ENCODE data around the gene VEZF1.

The VEZF1 gene, protein sequence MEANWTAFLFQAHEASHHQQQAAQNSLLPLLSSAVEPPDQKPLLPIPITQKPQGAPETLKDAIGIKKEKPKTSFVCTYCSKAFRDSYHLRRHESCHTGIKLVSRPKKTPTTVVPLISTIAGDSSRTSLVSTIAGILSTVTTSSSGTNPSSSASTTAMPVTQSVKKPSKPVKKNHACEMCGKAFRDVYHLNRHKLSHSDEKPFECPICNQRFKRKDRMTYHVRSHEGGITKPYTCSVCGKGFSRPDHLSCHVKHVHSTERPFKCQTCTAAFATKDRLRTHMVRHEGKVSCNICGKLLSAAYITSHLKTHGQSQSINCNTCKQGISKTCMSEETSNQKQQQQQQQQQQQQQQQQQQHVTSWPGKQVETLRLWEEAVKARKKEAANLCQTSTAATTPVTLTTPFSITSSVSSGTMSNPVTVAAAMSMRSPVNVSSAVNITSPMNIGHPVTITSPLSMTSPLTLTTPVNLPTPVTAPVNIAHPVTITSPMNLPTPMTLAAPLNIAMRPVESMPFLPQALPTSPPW

DNA sequence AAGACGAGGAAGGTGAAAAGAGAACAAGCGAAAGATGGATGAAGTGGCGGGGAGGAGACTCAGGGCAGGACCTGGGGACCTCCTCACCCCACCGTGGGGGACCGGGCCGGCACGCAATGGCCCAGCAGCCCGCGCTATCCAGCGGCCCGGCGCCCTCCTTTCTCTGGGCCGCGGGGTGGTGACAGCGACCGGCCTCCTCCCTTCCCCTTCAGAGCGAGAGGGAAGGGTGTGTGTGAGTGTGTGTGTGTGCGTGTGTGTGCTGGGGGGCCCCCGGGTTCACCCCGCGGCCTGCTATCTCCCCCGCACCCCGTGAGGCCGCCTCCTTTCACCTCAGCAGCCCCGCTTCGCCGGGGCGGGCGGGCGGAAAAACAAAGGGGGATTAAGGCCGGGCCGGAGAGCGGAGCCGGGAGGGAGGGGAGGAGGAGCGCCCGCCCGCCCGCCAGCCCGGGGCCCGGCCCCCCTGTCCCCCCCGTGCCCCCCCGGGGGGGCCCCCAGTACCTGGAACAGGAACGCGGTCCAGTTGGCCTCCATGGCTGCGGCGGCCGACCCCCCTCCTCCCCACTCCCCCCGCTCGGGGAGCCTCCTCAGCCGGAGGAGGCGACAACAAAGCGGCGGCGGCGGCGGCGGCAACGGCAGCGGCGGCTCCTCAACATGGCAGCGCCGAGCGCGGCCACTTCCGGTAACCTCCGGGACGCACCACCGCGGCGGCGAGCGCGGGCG, at the start of gene VEZF1:
Gene VEZF1 (minus strand): TSS at position 674 of the 720 bp plus-strand sequence. CDS start 143 bp downstream, at position 531.
- DNase-seq (ENCODE audit: low read depth, low spot score), result no peak

DNA sequence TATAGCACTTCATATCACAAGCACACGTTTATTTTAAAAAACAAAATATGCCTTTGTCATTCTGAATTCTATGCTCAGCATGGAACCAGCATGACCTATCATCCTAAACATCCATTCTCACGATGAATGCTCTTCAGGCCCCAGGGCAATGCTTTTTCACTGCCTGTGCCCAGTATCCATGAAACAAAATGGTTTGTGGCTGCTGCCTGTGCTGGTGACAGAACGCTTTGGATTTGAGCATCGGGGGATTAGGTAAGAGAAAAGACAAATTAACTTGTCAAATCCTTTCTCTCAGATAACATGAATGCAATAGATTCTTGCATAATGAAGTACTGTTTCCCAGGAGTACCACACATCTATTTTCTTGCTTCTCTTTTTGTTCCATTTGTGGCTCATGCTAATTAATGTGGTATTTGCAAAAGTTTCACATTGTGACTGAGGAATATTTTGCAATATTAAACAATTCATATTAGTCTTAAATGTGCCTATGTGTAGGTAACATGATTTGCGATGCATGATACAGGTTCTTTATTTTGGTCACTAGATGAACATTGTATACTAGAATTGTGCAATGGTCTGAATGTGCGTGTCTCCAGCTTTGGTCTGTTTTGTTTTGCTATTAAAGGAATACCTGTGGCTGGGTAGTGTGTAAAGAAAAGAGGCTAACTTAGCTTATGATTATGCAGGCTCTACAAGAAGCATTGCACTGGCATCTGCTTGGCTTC, 44.8 kb upstream of the VEZF1 start:
- DNase-seq (ENCODE audit: low read depth, low spot score), result no peak

DNA sequence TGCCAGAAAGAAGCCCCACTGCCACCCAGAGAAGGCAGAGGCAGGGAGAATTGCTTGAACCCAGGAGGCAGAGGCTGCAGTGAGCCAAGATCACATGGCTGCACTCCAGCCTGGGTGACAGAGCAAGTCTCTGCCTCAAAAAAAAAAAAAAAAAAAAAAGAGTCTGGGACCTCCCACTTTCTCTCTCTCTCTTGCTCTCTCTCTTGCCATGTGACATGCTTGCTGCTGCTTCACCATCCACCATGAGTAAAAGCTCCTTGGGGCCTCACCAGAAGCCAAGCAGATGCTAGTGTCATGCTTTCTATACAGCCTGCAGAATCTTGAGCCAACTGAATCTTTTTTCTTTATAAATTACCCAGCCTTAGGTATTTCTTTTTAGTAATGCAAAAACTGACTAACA, 40.5 kb upstream of the VEZF1 start:
- no peak for DNase-seq (ENCODE audit: low read depth, low spot score)

DNA sequence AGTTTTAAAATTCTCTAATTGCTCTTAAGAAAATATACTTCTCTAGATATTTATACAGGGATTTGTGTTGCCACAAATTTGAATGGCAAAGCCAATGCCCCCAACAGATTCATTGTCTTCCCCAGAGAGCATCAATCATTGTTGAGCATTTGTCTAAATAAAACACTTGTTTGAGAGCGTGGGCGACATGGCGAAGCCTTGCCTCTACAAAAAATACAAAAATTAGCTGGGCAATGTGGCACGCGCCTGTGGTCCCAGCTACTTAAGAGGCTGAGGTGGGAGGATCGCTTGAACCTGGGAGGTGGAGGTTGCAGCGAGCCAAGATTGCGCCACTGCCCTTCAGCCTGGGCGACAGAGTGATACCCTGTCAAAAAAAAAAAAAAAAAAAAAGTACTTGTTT, 32.3 kb upstream of the VEZF1 start:
- DNase-seq (ENCODE audit: low read depth, low spot score), result no peak

DNA sequence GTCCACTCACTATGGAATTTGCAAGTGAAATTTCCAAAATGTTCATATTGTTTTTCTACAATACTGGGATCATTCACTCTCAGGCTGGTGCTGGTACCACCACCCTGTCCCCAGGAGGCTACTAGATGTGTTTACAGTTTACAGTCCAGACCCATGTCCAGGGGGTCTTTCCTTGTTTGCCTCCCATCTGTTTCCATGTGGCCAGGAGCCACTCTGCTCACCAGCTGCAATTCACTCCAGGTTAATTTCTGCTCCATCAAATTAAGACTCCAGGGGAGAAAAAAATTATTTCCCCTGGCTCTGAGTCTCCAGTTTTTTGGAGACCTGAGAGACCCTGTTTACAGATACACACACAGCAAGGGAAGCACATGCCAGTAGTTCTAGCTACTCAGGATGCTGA, 31.5 kb upstream of the VEZF1 start:
- DNase-seq (ENCODE audit: low read depth, low spot score), result no peak

DNA sequence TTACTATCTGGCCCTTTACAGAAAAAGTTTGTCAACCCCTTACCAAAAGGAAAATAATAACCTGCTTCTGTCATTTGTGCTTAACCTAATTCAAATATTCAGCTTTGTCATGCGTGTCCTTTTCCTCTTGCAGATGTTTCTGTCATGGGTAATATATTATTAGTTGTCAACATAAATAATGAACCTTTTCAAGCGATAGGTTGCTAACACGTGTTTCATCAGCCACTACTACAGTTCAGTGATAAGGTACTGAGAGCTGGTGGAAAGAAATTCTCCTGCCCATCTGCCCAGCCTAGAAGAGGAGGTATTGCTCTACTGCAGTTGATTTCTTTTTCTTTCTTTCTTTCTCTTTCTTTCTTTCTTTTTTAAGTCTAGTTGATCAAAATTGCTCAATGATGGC, 31.0 kb upstream of the VEZF1 start:
- no peak for DNase-seq (ENCODE audit: low read depth, low spot score)

DNA sequence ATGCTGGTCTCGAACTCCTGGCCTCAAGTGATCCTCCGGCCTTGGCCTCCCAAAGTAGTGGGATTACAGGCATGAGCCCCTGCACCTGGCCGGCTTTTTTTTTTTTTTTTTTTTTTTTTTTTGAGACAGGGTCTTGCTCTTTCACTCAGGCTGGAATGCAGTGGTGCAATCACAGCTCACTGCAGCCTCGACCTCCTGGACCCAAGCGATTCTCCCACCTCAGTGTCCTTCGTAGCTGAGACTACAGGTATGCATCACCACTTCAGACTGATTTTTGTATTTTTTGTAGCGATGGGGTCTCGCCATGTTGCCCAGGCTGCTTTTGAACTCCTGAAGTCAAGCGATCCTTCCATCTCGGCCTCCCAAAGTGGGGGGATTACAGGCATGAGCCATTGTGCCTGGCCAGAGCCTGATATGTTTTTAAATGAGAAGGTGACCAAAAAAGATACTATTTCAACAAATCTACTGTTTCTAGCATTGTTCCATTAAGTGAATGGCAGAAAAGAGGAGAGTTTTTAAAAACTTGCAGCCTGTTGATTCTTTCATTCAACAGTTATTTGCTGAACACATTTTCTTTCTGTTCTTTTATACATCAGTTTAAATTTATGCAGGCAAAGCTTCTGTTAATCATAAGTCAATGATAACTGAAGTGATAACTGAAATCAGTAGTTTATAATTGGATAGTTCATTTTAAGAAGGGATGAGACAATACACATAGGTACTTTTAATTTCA, 22.2 kb upstream of the VEZF1 start:
- no peak for DNase-seq (ENCODE audit: low read depth, low spot score)

DNA sequence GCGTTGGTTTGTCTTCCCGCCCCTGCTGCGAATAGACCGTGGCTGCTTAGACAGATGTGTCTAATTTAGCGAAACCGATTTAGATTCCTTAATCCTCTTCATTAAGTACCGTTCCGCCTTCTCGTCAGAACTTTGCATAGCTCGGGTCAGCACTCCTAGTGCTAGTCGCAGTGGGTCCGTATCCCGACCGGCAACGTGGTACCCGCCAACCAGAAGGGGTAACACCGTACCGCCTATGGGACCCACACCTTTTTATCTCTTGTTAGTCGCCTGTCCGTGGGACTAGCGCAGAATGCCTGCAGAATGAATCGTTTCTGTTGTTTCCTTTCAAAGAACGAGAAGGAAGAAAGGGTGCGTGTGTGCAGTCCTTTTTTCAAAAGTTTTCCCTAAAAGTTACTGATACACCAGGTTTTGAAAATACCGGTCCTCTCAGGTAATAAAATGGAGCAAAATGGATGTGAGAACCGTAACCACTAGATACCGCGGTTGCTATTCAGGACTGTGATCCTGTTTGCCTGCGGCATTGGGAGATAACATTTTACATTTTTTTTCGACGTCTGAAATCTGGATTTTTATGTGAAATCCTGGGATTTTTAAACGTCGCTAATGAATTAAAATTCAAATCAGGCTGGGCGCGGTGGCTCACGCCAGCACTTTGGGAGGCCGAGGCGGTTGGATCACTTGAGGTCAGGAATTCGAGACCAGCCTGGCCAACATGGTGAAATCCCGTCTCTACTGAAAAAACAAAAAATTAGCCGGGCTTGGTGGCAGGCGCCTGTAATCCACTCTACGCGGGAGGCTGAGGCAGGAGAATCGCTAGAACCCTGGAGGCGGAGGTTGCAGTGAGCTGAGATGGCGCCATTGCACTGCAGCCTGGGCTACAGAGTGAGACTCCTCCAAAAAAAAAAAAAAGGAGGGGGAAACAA, 20.0 kb upstream of the VEZF1 start:
- DNase-seq (ENCODE audit: low read depth, low spot score), result no peak

DNA sequence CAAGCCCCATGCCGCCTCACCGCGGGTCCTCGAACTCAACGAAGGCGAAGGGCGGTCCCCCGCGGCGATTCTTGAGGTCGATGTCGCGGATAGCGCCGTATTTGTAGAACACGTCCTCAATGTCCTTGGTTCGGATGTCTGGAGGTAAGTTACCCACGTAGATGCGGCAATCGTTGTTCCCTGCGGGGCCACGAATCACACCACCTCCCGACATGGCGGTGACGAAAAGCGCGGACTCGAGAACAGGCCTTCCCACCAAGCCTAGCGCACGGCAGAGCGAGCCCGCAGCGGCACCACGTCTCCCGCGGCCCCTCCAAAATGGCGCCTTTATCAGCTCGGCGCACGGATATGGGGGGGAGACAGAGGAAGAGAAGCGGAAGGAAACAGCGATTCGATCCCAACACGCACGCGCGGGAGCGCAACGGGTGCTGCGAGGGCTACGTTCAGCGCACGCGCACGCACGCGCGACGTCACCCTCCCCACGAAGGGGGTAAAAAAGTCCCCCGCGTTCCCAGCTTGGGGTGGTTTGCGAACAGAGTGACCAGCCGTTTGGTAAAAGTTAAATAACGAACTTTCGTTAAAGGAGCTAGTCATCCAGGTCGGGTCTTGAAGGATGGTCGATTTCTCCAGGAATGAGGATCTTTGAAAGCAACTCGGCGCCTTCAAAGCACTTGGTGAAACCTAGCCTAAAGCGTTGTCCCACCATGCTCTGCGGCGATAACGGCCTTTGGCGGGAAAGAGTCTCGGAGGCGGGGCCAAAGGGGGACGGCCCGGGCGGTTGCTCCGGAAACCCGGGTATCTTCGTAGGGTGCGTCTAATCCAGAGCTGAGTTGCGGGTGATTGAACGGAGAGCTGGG, 19.1 kb upstream of the VEZF1 start, which contains the start of gene SRSF1:
Gene SRSF1 (minus strand): TSS at position 323 of the 857 bp plus-strand sequence. CDS start 109 bp downstream, at position 214.
- peak; percentile 90 for DNase-seq (ENCODE audit: low read depth, low spot score)

DNA sequence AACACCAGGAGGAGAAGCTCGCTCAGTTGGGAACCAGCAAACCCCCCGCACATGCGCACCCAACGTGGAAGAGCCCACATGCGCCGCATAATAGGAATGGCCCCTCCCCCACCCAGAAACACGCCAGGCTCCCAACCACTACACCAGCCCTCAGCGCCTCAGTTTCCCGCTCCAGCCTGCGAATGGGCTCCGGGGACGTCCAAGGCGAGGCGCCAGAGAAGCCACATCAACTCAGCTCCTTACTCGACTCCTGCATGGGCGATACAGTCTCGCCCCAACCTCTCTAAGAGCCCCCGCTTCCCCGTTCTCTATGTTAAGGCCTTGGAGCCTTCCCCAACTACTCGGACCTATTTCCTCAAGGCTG, 18.5 kb upstream of the VEZF1 start:
- DNase-seq (ENCODE audit: low read depth, low spot score), result no peak

DNA sequence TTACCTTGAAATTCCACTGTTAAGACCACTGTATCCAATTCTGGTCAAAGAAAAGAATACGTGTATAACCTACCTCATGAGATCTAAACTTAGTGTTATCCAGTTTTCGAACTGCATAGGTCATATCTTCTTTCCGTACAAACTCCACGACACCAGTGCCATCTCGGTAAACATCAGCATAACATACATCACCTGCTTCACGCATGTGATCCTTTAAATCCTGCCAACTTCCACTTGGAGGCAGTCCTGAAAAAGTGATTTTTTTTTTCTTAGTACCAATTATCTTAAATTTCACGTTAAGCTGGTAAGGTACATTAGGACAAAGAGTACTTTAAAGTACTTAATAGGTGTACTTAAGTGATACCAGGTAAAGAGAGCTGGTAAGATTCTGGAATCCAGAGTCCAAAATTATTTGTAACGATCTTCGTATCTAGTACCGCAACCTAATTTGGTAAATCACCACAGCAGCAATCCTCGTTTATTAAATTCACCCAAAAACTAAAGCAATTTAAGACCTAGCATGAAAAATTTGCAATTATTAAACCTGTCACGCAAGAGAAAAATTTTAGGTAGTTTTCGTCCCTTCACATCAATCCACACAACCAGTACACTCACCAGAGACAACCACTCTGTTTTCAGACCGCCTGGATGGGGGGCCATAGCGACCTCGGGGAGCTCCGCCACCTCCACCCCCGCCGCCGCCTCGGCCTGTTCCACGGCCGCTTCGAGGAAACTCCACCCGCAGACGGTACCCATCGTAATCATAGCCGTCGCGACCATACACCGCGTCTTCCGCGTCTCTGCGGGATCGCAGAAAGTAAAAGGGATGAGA, 17.9 kb upstream of the VEZF1 start:
- DNase-seq (ENCODE audit: low read depth, low spot score), result no peak

DNA sequence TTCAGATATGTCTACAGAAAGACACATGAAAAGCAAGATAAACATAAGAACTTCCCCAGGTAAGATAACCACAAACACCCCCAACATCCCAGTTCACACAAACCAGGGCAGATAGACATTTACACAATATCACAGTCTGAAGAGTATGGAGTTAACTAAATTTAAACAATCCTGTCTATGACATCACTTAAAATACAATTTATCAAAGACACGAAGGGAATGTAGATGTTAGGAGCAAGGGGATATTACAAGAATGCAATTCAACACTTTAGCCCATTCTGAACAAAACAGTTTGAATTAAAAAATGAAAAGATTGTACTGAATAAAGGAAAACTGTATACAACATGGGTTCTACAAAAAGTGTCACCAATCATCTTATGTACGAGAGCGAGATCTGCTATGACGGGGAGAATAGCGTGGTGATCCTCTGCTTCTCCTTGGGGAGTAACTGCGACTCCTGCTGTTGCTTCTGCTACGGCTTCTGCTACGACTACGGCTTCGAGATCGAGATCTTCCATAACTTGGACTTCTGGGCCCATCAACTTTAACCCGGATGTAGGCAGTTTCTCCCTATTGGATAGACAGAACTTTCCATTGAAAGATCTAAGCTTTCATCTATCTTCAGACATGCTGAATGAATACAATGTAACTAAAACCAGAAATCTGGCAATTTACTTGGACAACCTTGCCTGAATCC, 17.1 kb upstream of the VEZF1 start:
- DNase-seq (ENCODE audit: low read depth, low spot score), result no peak

DNA sequence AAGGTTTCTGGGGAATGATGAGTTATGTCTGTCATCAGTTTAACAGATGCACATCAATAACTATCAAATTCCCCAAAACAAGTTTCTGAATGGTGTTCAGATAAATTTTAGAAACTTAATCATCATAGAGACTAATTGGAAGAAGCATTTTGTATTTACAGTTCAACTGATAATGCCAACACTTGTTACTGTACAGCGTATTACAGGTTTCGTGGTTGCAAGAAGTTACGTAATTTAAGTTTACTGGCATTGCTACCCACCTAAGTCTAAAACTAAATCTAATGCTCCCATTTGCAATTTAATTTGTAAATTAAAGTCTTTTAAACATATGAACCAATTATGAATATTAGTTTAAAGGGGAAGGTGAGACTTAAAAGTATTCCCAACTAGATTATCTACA, 16.0 kb upstream of the VEZF1 start:
- DNase-seq (ENCODE audit: low read depth, low spot score), result no peak

DNA sequence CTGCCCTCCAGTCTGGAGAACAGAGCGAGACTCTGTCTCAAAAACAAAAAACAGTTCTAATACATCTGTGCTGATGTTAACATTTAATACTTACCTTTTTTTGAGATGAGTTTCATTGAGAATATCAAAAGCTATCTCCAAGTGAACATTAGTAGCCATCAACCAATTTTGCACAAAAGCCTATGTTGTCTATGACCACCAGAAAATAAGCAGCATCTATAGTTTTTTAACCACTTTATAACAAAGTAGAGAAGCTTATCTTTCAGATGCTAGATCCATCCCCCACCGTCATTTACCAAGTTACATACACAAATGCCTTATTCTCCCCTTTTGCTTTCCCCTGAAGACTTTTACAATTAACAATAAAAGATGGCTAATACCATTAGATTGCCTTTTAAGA, 14.9 kb upstream of the VEZF1 start:
- no peak for DNase-seq (ENCODE audit: low read depth, low spot score)

DNA sequence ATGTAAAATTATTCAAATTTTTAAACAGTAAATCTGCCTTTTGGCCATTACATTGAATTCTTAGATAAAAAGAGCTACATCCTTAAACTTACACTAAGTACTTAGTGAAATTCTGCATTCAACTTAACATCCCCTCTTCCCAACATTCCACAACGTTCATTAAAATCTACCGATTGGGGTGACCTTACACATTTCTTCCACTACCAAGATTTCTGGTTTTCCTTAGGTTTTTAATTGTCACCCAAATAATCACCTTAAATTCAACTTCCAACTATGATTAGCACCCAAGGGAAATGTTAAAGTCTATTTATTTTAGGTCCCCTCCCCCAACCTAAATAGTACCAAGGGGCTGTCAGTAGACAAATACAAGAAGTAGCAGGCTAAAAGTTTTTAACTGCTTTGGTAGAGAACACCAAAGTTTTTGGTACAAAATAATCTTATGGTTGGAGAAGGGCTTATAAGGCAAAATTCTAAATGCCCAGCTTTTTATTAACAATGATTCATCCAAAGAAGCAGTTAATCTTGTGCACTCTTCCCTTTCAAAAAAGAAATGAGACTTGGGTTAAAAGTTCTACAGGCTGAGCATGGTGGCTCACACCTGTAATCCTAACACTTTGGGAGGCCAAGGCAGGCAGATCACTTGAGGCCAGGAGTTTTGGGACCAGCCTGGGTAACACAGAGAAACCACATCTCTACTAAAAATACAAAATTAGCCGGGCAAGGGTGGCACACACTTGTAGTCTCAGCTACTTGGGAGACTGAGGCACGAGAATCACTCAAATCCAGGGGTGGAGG, 14.3 kb upstream of the VEZF1 start:
- DNase-seq (ENCODE audit: low read depth, low spot score), result no peak

DNA sequence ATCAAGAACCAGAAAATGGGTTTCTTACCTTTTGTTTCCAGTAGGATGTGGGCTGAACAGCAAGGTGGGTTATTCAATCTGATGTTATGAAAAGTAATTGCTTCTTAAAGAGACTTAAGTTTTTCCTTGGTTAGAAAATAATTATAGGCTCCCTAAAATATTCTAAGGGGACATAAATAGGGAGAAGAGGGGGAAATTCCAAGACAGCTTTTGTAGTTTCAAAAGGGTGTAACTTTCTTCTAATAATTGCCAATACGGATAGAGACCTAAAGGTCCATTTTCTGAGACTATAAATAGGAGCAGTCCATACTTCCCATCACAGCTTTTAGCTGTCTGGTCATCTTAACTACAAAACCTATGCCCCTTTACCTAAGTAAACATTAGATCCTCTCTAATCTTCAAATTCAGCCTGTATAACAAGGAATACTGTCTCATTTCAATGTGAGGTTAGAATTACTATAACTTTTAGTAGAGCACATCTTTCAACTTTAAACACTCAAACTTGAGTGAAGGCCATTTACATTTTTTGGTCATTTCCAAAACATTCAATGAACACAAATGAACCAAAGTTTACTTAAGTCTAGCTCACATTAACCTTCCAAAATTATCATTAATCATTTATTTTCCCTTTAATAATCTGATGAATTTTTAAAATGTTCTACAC, 13.5 kb upstream of the VEZF1 start:
- DNase-seq (ENCODE audit: low read depth, low spot score), result no peak

All from iPS DF 19.7 (cell line).